ENCODE measurements around the gene KIF20A.
"Not testable (repeated sequence)": the region's sequence is repeated elsewhere in the genome, so short reads cannot be mapped to it uniquely, and the experiment has no call there.

KIF20A gene

GRCh38 chr5:138178516-138179276 lies at the start of gene KIF20A, which contains the start of gene BRD8:
Gene KIF20A (plus strand): TSS chr5:138179112. CDS start chr5:138179681, 569 bp downstream.
Gene BRD8 (minus strand): TSS chr5:138178630. CDS start chr5:138178614, 16 bp downstream.
- in situ Hi-C loops (cut with MboI; ENCODE audit: low pct_unique_long_range_greater_than_20kb, low sequenced_read_pairs): no loop called here
- DNase-seq: peak; percentile 98

GRCh38 chr5:138129347-138129746 lies 49.6 kb upstream of the KIF20A start:
- no peak for DNase-seq
- in situ Hi-C loops (cut with MboI; ENCODE audit: low pct_unique_long_range_greater_than_20kb, low sequenced_read_pairs): no loop called here

- in situ Hi-C loops (cut with MboI; ENCODE audit: low pct_unique_long_range_greater_than_20kb, low sequenced_read_pairs): no loop called here
- no peak for DNase-seq
These were observed 46.4 kb upstream of the KIF20A start for GRCh38 chr5:138132543-138132942.

GRCh38 chr5:138138949-138139780 lies 39.7 kb upstream of the KIF20A start, which contains the start of gene NME5:
Gene NME5 (minus strand): TSS chr5:138139428. CDS start chr5:138138780, 648 bp downstream.
- in situ Hi-C loops (cut with MboI; ENCODE audit: low pct_unique_long_range_greater_than_20kb, low sequenced_read_pairs): no loop called here
- DNase-seq: no peak

GRCh38 chr5:138139781-138140090 lies 39.2 kb upstream of the KIF20A start:
- DNase-seq: peak; percentile 83
- in situ Hi-C loops (cut with MboI; ENCODE audit: low pct_unique_long_range_greater_than_20kb, low sequenced_read_pairs): no loop called here

- in situ Hi-C loops (cut with MboI; ENCODE audit: low pct_unique_long_range_greater_than_20kb, low sequenced_read_pairs): no loop called here
These were observed 38.6 kb upstream of the KIF20A start for GRCh38 chr5:138140268-138140667.

GRCh38 chr5:138141734-138142133 lies 37.2 kb upstream of the KIF20A start:
- DNase-seq: no peak
- in situ Hi-C loops (cut with MboI; ENCODE audit: low pct_unique_long_range_greater_than_20kb, low sequenced_read_pairs): no loop called here

More at GRCh38 chr5:138140268-138140667, 38.6 kb upstream of the KIF20A start:
- DNase-seq: no peak

- DNase-seq; in situ Hi-C loops (cut with MboI; ENCODE audit: low pct_unique_long_range_greater_than_20kb, low sequenced_read_pairs): not testable (repeated sequence)
These were observed 35.3 kb upstream of the KIF20A start for GRCh38 chr5:138143578-138143977.

- DNase-seq: peak; percentile 21
- in situ Hi-C loops (cut with MboI; ENCODE audit: low pct_unique_long_range_greater_than_20kb, low sequenced_read_pairs): no loop called here
These were observed 30.1 kb upstream of the KIF20A start for GRCh38 chr5:138148811-138149210.

- in situ Hi-C loops (cut with MboI; ENCODE audit: low pct_unique_long_range_greater_than_20kb, low sequenced_read_pairs): no loop called here
- no peak for DNase-seq
These were observed 29.4 kb upstream of the KIF20A start for GRCh38 chr5:138149530-138149929.

- in situ Hi-C loops (cut with MboI; ENCODE audit: low pct_unique_long_range_greater_than_20kb, low sequenced_read_pairs); DNase-seq: not testable (repeated sequence)
These were observed 22.9 kb upstream of the KIF20A start for GRCh38 chr5:138155977-138156376.

GRCh38 chr5:138157626-138158025 lies 21.3 kb upstream of the KIF20A start:
- DNase-seq: no peak
- in situ Hi-C loops (cut with MboI; ENCODE audit: low pct_unique_long_range_greater_than_20kb, low sequenced_read_pairs): no loop called here

- DNase-seq: no peak
- in situ Hi-C loops (cut with MboI; ENCODE audit: low pct_unique_long_range_greater_than_20kb, low sequenced_read_pairs): no loop called here
These were observed 19.2 kb upstream of the KIF20A start for GRCh38 chr5:138159666-138160065.

- in situ Hi-C loops (cut with MboI; ENCODE audit: low pct_unique_long_range_greater_than_20kb, low sequenced_read_pairs): no loop called here
- no peak for DNase-seq
These were observed 18.2 kb upstream of the KIF20A start for GRCh38 chr5:138160706-138161105.

GRCh38 chr5:138163721-138164120 lies 15.2 kb upstream of the KIF20A start:
- no peak for DNase-seq
- in situ Hi-C loops (cut with MboI; ENCODE audit: low pct_unique_long_range_greater_than_20kb, low sequenced_read_pairs): no loop called here

- in situ Hi-C loops (cut with MboI; ENCODE audit: low pct_unique_long_range_greater_than_20kb, low sequenced_read_pairs): no loop called here
- no peak for DNase-seq
These were observed 9.8 kb upstream of the KIF20A start for GRCh38 chr5:138169124-138169523.

- in situ Hi-C loops (cut with MboI; ENCODE audit: low pct_unique_long_range_greater_than_20kb, low sequenced_read_pairs): no loop called here
- no peak for DNase-seq
These were observed 8.6 kb upstream of the KIF20A start for GRCh38 chr5:138170299-138170698.

GRCh38 chr5:138177941-138178515 lies 884 bp upstream of the KIF20A start:
- DNase-seq: peak; percentile 43
- in situ Hi-C loops (cut with MboI; ENCODE audit: low pct_unique_long_range_greater_than_20kb, low sequenced_read_pairs): no loop called here

GRCh38 chr5:138179277-138179857 lies 455 bp downstream of the KIF20A start:
- DNase-seq: no peak
- in situ Hi-C loops (cut with MboI; ENCODE audit: low pct_unique_long_range_greater_than_20kb, low sequenced_read_pairs): no loop called here

Measured in KBM-7 (cell line).